Naive B cell (primary cell): ENCODE results near the gene DGKQ. TPM values are rescaled to one million over a fixed set of nuclear protein-coding genes. Genes with fewer than 3 reads are reported as not detected.
A peak's percentile ranks its signal among the peaks of the same experiment; 100 is the strongest.

Experiments used
- ATAC-seq, 2 donors: fragments of 150-1000 bp; cut with Tn5 transposase; 2 replicates each; pipeline ENCODE4 v1.10.0; 2021; ENCODE audit warnings: low read depth in 2 of 2, mild to moderate bottlenecking in 2 of 2, moderate library complexity in 2 of 2
- DNase-seq: peaks from one replicate; pipeline ENCODE4 v3.0.0; 2022
- H3K27ac Mint-ChIP-seq, 6 donors: one replicate each; pipeline ENCODE4 v1.8.0; 2020 to 2022; ENCODE audit warnings: mild to moderate bottlenecking in 6 of 6, mixed read lengths in 6 of 6, moderate library complexity in 5 of 6, inconsistent platforms in 2 of 6
- H3K27me3 Mint-ChIP-seq, 3 donors: one replicate each; pipeline ENCODE4 v1.8.0; 2021 to 2022; ENCODE audit warnings: mixed read lengths in 3 of 3, mild to moderate bottlenecking in 1 of 3
- H3K36me3 Mint-ChIP-seq, 2 donors: one replicate each; pipeline ENCODE4 v1.8.0; 2020 to 2022; ENCODE audit warnings: mixed read lengths in 2 of 2, inconsistent platforms in 1 of 2, mild to moderate bottlenecking in 1 of 2
- H3K4me1 Mint-ChIP-seq, 3 donors: one replicate each; pipeline ENCODE4 v1.8.0; 2020 to 2022; ENCODE audit warnings: mixed read lengths in 3 of 3, inconsistent platforms in 1 of 3, mild to moderate bottlenecking in 1 of 3, moderate library complexity in 1 of 3
- H3K4me3 Mint-ChIP-seq, 8 donors: one replicate each; pipeline ENCODE4 v1.8.0; 2020 to 2022; ENCODE audit warnings: mild to moderate bottlenecking in 8 of 8, mixed read lengths in 8 of 8, moderate library complexity in 8 of 8, inconsistent platforms in 2 of 8
- H3K9me3 Mint-ChIP-seq, 7 donors: one replicate each; pipeline ENCODE4 v1.8.0; 2020 to 2022; ENCODE audit warnings: mixed read lengths in 7 of 7, mild to moderate bottlenecking in 5 of 7, inconsistent platforms in 2 of 7, moderate library complexity in 1 of 7
- polyA plus RNA-seq, 6 donors: library from polyadenylated mRNA; unstranded; fragments of 300-500 nt; fragmentation: Illumina TruSeq; gene quantifications; one replicate each; pipeline ENCODE4 v1.2.3, GENCODE V29; 2021; ENCODE audit warnings: low read depth in 6 of 6

DGKQ gene
- polyA plus RNA-seq, 6 donors from 2014 or later = 1.6 to 11.9 (median 4.1) TPM

DNA sequence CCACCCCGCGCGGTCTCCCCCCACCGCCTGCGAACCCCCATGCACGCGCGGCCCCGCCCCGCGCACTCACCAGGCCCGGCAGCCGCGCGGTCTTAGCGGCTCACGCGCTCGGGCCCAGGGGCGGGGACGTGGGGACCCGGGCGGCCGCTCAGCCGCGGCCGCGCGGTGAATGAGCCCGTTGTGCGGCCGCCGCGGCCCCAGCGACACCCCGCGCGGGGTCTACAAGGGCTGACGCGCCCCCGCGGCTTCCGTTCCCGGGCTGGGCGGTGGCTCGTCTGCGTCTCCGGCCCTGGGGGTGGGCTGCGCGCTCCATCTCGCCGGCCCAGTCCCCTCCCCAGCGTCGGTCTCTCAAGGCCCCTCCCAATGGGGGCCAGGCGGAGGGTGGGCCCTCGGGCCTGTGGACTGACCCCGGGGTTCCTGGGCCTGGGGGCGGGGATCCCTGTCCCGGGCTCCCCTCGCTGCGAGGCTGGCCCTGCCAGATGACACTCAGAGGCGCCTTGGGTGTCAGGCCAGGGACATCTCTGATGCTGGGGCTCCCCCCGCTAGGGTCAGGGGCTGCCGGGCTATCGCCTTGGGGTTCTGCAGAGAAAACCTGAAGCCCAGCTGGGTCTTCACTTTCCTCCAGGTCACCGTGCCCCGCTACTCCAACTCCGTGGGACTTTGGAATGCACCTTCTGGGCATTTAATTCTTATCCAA, 24.2 kb upstream of the DGKQ start:
- Mint-ChIP-seq H3K27ac (no peak overlapping the region), H3K4me1 (peaks cover 16 to 31% (median 18%) of the 10 kb centered on the region in 3 donors), H3K9me3 (peaks cover 0 to 2% (median 0%) of the 10 kb centered on the region in 7 donors), H3K4me3 (peak overlapping the region in 3 of 8 donors; percentile 30 to 77 (median 45)), H3K27me3 (peaks cover 14 to 55% (median 26%) of the 10 kb centered on the region in 3 donors), H3K36me3 (no peaks in the 10 kb centered on the region)
- DNase-seq (no peak), ATAC-seq (peak; percentile 60 to 73)

DNA sequence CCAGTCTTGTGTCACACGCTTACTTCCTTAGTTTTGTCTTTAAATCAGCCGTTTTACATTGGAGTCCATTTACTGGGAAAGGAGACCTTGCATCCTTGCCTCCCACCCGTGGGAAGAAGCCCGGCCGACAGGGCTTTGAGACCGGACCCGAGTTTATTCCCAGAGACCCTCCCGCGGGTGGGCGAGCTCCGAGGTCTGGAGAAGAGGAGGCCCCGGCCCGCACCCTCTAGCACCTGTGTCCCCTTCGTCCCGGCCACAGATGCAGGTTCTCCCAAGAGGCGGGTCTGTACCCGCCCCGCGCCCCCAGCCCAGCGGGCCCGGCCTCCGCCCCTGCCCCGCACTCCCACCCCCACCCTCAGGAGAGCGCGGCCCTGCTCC, 23.6 kb upstream of the DGKQ start:
- Mint-ChIP-seq H3K4me3 (peak overlapping the region in 5 of 8 donors; percentile 12 to 80 (median 47)), H3K4me1 (peaks cover 15 to 31% (median 16%) of the 10 kb centered on the region in 3 donors), H3K27ac (no peak overlapping the region), H3K9me3 (peaks cover 0 to 2% (median 0%) of the 10 kb centered on the region in 7 donors), H3K27me3 (peaks cover 14 to 50% (median 26%) of the 10 kb centered on the region in 3 donors), H3K36me3 (no peaks in the 10 kb centered on the region)
- no peak for DNase-seq
- ATAC-seq = no peak

DNA sequence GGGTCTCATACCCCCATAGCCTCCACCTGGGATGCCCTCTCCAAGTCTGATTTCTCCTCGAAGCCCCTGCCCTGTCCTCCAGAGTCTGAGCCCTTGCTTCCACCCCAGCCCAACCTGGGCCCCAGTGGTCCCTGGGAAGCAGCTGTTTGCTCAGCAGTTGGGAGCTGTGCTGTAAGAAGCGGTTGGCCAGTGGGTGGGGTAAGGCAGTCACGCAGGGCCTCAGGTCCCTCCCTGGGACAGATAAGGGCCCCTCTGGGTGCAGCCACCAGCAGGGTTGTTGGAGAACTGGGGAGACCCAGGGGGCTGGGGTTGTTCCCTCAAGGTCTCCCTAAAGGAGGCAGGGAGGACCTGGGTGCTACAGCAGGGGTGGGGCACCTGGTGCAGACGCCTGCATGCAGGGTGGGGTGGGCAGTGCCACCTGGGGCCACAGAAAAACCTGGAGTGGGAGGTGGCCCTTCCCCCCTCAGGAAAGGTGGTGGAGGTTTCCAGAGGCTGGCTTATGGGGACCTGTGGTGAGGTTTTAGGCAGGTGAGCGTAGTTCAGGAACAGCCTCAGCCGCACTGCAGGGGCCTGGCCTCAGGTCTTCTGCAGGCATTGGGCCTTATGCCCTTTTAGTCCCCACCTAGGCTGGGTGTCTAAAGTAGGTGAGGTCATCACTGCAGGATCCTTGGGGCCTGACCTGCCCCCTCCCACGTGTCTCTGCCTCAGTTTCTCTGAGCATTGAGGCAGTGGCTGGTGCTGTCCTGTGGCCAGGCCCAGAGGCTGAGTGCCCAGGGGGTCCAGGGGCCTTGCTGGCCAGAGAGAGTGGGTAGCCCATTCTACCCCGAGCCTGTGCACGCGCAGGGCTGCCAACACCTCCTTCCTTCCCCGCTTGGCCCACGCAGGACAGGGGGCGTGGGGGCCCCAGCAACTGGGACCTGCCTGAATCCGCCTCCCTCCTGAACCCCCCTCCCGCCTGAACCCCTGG, 22.9 kb upstream of the DGKQ start:
- no peak for DNase-seq
- no peak for ATAC-seq
- Mint-ChIP-seq H3K36me3 (no peaks in the 10 kb centered on the region), H3K27me3 (peaks cover 14 to 44% (median 26%) of the 10 kb centered on the region in 3 donors), H3K27ac (no peak overlapping the region), H3K9me3 (peaks cover 0 to 2% (median 0%) of the 10 kb centered on the region in 7 donors), H3K4me3 (peak overlapping the region in 6 of 8 donors; percentile 15 to 80 (median 26)), H3K4me1 (peaks cover 15 to 31% (median 16%) of the 10 kb centered on the region in 3 donors)

DNA sequence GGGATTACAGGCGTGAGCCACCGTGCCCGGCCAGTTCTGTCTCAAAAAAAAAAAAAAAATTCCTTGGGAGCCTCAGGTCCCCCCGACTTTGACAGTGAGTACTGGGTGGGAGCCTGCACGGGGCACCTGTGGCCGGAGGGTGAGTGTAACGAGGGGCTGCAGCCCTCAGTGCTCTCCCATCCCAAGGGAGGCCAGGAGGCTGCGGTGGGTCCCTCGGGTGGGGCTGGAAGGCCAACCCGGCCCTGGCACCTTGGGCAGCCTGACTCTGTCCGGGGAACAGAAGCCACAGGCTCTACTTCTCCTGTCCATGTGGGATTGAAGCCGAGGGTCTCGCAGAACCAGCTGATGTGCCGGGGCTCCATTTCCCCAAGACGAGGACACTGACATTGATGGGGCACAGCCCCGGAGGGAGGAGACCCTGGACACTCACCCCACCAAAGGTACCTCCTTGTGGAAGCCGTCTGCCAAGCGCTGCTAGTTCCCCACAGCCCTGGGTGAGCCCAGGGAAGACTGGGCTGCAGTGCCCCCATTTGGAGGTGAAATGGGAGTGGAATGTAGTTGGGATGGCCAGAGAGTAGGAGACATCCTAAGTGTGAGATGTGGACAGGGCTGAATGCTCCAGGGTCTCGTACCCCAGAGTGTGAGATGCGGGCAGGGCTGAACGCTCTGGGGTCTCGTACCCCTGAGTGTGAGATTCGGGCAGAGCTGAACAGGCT, 22.1 kb upstream of the DGKQ start:
- Mint-ChIP-seq H3K4me1 (peaks cover 15 to 31% (median 16%) of the 10 kb centered on the region in 3 donors), H3K27me3 (peaks cover 14 to 37% (median 26%) of the 10 kb centered on the region in 3 donors)

DNA sequence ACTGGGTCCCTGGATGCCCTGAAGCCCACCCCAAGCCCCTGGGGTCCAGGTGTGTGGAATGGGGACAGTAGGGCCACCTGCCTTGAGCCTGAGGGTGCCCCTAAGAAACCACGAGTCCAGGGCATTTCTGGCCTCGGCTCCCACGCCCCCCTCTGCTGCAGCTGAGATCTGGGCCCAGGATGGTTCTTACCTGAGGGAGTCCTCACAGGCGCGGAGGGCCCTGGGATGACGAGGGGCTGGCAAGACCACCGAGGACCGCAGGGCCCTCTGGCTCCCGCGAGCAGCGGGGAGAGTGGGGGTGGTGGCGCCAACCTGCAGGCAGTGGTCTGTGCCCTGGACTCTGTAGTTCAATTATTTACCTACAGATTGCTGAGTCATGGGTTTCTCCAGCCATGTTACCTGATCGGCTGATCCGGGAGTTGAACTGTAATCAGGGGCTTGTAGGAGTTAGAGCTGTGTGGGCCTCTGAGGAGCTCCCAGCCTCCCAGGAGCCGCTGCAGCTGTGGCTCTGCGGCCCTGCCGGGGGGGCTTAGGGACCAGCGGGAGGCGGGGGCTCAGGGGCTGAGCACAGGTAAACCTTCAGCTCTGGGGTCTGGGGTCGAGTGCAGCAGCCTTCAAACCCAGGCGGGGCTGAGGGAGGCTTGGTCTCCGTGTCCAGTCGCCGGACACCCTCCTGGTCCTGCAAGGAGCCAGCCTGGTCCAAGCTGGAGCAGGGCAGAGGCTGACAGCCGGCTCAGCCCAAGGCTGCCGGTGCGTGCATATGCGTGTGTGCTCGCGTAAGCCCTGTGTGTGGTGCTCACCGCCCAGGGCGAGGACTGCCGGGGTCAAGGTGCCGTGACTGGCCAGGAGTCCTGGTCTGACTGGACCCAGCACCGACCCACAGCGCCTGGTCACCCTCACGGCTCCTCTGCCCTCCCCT, 20.0 kb upstream of the DGKQ start, which contains the start of gene SLC26A1:
Gene SLC26A1, minus strand, starts transcription at position 294 of the 919 bp plus-strand sequence. CDS start 1,701 bp downstream, outside the sequence.
- H3K4me3 Mint-ChIP-seq = peak within 1 kb of the TSS in 1 of 8 donors; percentile 5

More for the DNA sequence above, 22.1 kb upstream of the DGKQ start:
- H3K4me3 Mint-ChIP-seq = peak overlapping the region in 2 of 8 donors; percentile 10 to 16
- no peaks in the 10 kb centered on the region for H3K36me3 Mint-ChIP-seq
- ATAC-seq (no peak), DNase-seq (no peak)
- H3K9me3 Mint-ChIP-seq = peaks cover 0 to 2% (median 0%) of the 10 kb centered on the region in 7 donors
- no peak overlapping the region for H3K27ac Mint-ChIP-seq

DNA sequence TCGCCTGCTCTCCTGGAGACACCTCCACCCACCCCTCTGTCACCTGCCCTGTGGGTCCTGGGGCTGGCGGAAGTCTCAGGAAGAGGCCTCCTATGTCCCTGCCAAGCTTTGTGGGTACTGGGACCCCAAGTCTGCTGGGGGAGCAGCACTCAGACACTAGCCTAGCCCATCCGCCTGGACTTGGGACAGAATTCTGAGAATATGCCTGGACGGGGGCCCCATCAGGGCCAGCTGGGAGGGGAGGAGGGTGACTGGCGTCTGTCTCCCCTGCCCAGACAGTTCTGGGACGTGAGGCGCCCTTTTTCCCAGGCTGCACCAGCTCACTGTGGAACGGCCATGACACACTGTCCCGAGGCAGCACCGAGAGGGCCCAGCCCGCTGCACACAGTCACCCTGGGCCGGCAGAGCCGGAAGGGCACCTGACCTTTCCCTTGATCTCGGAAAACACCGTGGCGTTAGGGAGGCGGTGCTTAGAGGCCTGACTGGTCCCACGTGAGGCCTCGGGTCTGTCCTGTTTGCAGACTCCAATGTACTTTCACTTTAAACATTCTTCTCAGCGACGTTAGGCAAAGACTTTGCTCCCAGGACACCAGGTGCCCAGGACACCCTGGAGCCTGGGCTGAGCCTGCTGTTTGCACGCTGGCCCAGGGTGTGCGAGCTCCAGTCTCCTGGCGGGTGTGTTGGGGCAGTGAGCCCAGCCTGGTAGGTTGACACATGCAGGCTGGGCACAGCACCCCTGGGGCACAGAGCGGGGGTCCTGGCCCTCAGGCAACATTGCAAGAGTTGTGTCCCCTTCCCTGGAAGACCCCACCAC, 19.1 kb upstream of the DGKQ start:
- Mint-ChIP-seq H3K4me3 (peak overlapping the region in 1 of 8 donors; percentile 5), H3K27me3 (peaks cover 0 to 18% (median 7%) of the 10 kb centered on the region in 3 donors), H3K27ac (no peak overlapping the region), H3K4me1 (peaks cover 2 to 7% (median 3%) of the 10 kb centered on the region in 3 donors), H3K36me3 (no peaks in the 10 kb centered on the region), H3K9me3 (no peaks in the 10 kb centered on the region)
- ATAC-seq (no peak), DNase-seq (no peak)

More for the DNA sequence above, 20.0 kb upstream of the DGKQ start, which contains the start of gene SLC26A1:
- no peaks in the 10 kb centered on the region for H3K36me3 Mint-ChIP-seq
- no peak within 1 kb of the TSS for H3K27ac Mint-ChIP-seq
- H3K9me3 Mint-ChIP-seq = no peaks in the 10 kb centered on the region
- H3K4me1 Mint-ChIP-seq = peaks cover 7 to 12% (median 8%) of the 10 kb centered on the region in 3 donors
- DNase-seq = no peak
- ATAC-seq = no peak
- H3K27me3 Mint-ChIP-seq = peaks cover 6 to 25% (median 13%) of the 10 kb centered on the region in 3 donors

DNA sequence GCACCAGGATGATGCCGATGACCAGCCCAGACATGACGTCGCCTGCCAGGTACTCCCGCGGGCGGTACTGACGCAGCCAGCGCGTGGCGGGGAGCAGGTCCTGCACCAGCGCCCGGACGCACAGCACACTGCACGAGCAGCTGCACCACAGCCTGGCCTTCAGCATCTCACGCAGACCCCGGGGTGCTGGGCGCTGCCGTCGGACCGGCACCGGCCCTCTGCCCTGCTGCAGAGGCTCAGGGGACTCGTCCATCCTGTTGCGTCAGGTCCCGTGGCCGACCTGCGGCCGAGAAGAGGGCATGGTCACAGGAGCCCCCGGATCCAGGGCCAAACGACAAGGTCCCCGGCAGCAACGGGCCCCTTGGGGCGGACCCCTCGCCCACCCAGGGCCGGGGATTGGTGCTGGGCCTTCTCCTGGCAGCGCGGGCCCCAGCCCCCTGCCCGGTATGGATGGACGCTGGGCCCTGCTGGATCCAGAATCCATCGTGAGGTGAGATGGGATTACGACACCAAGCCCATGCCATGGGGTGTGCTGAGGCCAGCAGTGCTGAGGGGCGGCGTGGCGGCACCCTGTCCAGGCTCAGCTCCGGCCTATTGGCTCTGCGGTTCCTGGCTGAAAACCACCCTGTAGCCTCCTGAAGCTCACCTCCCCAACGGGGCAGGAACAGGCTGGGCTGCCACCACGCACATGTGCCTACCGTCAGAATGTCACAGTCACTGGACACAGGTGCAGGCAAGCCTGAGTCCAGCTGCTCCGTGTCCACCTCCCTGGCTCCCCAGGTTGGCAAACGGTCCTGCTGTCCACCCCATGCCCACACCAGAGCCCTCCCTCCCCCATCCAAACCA, 18.3 kb upstream of the DGKQ start:
- peaks cover 2 to 11% (median 4%) of the 10 kb centered on the region in 3 donors for H3K4me1 Mint-ChIP-seq
- H3K36me3 Mint-ChIP-seq = no peaks in the 10 kb centered on the region
- no peaks in the 10 kb centered on the region for H3K9me3 Mint-ChIP-seq
- DNase-seq (no peak), ATAC-seq (no peak)
- no peak overlapping the region for H3K4me3 Mint-ChIP-seq
- peaks cover 0 to 13% (median under 1%) of the 10 kb centered on the region in 3 donors for H3K27me3 Mint-ChIP-seq
- no peak overlapping the region for H3K27ac Mint-ChIP-seq

DNA sequence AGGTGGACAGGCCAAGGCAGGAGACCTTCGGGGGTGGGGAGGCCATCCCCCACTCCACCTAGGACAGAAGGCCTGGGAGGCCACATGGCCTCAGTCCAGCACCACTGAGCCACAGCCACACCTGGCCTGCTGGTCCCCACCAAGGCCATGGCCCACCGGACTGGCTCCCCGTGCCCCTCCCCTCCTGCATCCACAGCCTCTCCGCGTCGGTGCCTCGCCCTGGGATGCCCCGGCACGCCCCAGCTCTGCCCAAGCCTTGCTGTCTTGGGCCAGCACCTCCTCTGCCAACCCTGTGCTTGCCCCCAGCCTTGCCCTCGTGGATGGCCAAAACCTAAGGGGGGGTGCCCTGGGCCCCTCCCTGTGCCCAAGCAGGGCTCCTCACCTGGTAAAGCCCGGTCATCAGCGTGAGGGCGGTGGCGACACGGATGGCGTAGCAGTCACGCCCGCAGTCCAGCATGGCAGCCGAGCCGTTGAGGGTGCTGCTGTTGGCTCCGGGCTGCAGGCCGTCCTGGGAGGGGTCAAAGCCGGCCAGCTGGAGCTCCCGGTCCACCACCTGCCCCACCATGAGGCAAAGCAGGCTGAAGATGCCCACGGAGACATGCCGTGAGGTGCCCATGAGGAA, 17.5 kb upstream of the DGKQ start:
- peak overlapping the region in 2 of 6 donors; percentile 24 to 34 for H3K27ac Mint-ChIP-seq
- H3K27me3 Mint-ChIP-seq = peaks cover 0 to 5% (median 0%) of the 10 kb centered on the region in 3 donors
- DNase-seq (no peak), ATAC-seq (no peak)
- no peak overlapping the region for H3K4me3 Mint-ChIP-seq
- H3K9me3 Mint-ChIP-seq = no peaks in the 10 kb centered on the region
- H3K4me1 Mint-ChIP-seq = peaks cover 4 to 11% (median 10%) of the 10 kb centered on the region in 3 donors
- no peaks in the 10 kb centered on the region for H3K36me3 Mint-ChIP-seq

DNA sequence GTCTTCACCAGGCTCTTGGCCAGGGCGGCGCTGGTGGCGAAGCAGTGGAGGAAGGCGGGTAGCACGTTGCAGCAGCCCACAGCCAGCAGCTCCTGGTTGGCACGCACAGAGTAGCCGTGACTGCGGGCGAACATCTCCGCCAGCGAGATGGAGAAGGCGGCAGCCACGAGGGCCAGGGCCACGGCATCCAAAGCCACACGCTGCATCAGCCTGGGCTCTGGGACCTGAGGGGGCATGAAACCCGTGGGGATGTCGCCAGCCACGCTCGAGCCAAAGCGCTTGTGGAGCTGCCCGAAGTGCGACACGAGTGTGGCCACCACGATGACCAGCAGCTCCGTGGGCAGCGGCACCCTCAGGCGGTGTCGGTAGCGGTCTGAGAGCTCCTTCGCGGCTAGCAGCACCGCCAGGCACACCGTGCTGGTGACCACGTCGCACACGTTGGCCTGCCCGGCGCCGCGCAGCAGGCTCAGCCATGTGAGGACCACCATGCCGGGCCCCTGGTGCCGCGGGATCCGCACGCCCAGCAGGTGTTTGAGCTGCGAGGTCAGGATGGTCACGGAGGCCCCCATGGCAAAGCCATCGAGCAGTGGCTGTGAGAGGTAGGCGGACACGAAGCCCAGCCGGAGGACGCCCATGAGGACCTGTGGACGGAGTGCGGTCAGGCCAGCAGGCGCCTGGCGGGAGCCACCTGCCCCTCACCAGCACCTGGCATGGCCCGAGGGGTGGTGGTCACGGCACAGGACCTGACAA, 16.5 kb upstream of the DGKQ start:
- H3K27ac Mint-ChIP-seq = no peak overlapping the region
- ATAC-seq (no peak), DNase-seq (no peak)
- H3K9me3 Mint-ChIP-seq = no peaks in the 10 kb centered on the region
- peaks cover 8 to 19% (median 11%) of the 10 kb centered on the region in 3 donors for H3K4me1 Mint-ChIP-seq
- H3K36me3 Mint-ChIP-seq = no peaks in the 10 kb centered on the region
- no peaks in the 10 kb centered on the region for H3K27me3 Mint-ChIP-seq
- no peak overlapping the region for H3K4me3 Mint-ChIP-seq
